T-helper 22 cell (primary cell): ENCODE data around the gene NKX1-2.
"Not testable (repeated sequence)": the region's sequence is repeated elsewhere in the genome, so short reads cannot be mapped to it uniquely, and the experiment has no call there.

Experiments
- DNase-seq: peaks from one replicate; pipeline ENCODE4 v3.0.0-alpha.2; 2020; ENCODE audit warnings: low read depth

Gene NKX1-2

GRCh38 chr10:124449170-124450011 is 444 bp downstream of the NKX1-2 start:
- DNase-seq, result no peak

GRCh38 chr10:124448696-124449169 is 1.1 kb downstream of the NKX1-2 start:
- DNase-seq, result no peak

GRCh38 chr10:124447751-124448466 is 1.9 kb downstream of the NKX1-2 start:
- no peak for DNase-seq

GRCh38 chr10:124446830-124447750 is 2.7 kb downstream of the NKX1-2 start:
- no peak for DNase-seq

GRCh38 chr10:124441694-124442093 is 8.1 kb downstream of the NKX1-2 start:
- not testable (repeated sequence) for DNase-seq

GRCh38 chr10:124436191-124436638 is 13.6 kb downstream of the NKX1-2 start:
- no peak for DNase-seq

GRCh38 chr10:124435683-124436082 is 14.2 kb downstream of the NKX1-2 start:
- not testable (repeated sequence) for DNase-seq

- DNase-seq, result no peak
These were observed 16.4 kb downstream of the NKX1-2 start for GRCh38 chr10:124433461-124433860.

GRCh38 chr10:124430077-124430476 is 19.8 kb downstream of the NKX1-2 start:
- no peak for DNase-seq

- DNase-seq, result no peak
These were observed 20.3 kb downstream of the NKX1-2 start for GRCh38 chr10:124429576-124429975.

GRCh38 chr10:124428207-124428777 is 21.5 kb downstream of the NKX1-2 start:
- no peak for DNase-seq

GRCh38 chr10:124425227-124425962 is 24.4 kb downstream of the NKX1-2 start:
- no peak for DNase-seq

- no peak for DNase-seq
These were observed 26.0 kb downstream of the NKX1-2 start for GRCh38 chr10:124423813-124424212.

- DNase-seq, result no peak
These were observed 27.1 kb downstream of the NKX1-2 start for GRCh38 chr10:124422742-124423141.

GRCh38 chr10:124420254-124420653 is 29.6 kb downstream of the NKX1-2 start:
- no peak for DNase-seq

- no peak for DNase-seq
These were observed 30.2 kb downstream of the NKX1-2 start for GRCh38 chr10:124419635-124420034.

- peak; percentile 93 for DNase-seq
These were observed 30.9 kb downstream of the NKX1-2 start, which contains the start of gene OAT for GRCh38 chr10:124418726-124419501. Gene OAT (minus strand): TSS chr10:124418923. CDS start chr10:124412171, 6,752 bp downstream.

GRCh38 chr10:124417895-124418725 is 31.7 kb downstream of the NKX1-2 start:
- DNase-seq, result peak; percentile 20

- no peak for DNase-seq
These were observed 33.1 kb downstream of the NKX1-2 start for GRCh38 chr10:124416733-124417132.
